Fibroblast of skin of right biceps (primary cell): ENCODE data around the gene PEX13.
"Not testable (repeated sequence)": the region's sequence is repeated elsewhere in the genome, so short reads cannot be mapped to it uniquely, and the experiment has no call there.

Experiments used
- DNase-seq: peaks from one replicate; pipeline ENCODE4 v3.0.0-alpha.2; 2013

PEX13 gene, protein sequence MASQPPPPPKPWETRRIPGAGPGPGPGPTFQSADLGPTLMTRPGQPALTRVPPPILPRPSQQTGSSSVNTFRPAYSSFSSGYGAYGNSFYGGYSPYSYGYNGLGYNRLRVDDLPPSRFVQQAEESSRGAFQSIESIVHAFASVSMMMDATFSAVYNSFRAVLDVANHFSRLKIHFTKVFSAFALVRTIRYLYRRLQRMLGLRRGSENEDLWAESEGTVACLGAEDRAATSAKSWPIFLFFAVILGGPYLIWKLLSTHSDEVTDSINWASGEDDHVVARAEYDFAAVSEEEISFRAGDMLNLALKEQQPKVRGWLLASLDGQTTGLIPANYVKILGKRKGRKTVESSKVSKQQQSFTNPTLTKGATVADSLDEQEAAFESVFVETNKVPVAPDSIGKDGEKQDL

GRCh38 chr2:61017556-61018317 is at the start of gene PEX13, which contains the start of gene PUS10:
TSS of gene PEX13 (plus strand) at chr2:61017720. CDS start at chr2:61017760, 40 bp downstream.
TSS of gene PUS10 (minus strand) at chr2:61018255. CDS start at chr2:61011890, 6,365 bp downstream.
- DNase-seq, result peak; percentile 75

DNA sequence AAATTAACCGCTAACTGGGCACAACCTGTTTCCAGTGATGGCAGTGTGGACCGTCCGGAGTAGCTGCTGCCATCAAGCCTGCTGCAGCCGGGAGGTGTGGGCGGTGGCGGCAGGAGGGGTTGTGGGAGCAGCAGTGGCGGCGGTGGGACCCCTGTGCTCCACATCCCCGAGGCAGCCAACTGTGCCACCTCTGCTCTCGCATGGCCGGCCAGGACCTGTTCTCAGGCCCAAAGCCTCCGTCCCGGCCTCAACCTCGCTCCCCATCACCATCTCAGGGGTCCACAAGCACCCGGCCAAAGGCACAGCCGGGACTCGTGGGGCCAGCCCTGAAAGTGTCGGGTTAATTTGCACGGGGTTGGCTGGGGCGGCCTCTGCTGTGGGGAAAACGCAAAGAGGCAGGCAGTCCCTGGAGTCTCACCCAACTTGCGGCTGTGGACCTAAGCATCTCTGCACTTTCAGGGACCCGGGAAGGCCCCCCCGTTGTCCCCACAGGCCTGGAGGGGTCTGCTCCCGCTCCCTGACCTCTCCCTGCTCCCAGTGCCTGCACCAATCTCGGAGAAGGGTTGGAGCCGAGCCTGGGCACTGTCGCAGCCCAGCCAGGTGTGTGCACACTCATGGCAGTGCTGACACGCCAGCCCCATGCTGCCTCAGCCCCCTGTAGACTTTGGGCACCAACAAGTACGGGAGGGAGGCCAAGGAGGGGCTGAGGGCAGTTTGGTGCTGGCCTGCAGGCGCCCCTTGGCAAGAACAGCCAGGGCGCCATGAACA is 44.4 kb upstream of the PEX13 start:
- no peak for DNase-seq

DNA sequence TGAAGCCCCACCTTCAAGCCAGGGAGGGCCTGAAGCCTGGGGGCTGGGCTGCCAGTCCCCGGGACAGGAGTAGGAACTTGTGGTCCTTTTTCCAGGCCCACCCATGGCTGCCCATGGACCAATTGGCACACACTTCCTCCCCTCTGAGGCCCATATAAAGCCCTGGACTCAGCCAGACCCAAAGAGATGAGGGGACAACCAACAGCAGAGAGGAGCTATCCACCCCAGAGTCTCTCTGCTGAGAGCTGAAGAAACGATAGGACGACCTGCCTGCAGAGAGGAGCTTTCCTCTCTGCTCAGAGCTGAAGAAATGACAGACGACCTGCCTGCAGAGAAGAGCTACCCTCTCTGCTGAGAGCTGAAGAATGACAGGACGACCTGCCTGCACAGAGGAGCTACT is 43.8 kb upstream of the PEX13 start:
- no peak for DNase-seq

DNA sequence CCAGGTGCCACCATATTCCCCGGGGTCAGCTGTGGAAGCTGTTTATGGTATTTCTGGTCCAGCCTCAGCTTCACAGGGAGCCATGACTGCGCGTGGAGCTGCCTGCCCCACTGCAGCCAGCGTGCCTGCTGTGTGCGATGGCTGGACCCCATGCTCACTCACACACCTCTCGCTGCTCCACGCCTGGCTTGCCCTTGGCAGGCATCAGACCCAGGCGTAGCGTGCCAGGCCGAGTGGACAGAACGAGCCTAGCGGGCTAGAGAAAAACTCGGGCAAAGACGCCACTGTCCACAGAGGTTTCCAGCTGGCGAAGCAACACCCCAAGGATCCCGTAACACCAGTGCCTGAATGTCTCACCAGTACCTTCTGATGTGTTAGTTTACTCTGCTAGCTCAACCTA is 42.9 kb upstream of the PEX13 start:
- DNase-seq, result no peak

GRCh38 chr2:60976256-60976850 is 41.2 kb upstream of the PEX13 start:
- DNase-seq, result no peak

- DNase-seq, result no peak
These were observed 40.5 kb upstream of the PEX13 start for GRCh38 chr2:60976875-60977561.

DNA sequence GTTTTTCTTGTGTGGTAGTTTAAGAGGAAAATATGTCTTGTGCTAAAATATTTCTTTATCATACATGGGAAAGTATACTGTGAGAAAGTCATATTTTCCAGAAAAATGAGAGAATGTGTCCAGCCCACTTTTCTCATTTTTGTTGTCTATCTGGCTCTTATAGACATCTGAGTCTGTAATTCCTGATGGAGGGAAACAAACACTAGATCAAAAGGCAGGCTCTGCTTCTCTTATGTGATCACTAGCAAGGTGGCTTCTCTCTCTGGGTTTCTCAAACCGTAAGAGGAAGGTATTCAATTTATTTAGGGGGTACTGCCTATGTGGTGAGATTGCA is 40.0 kb upstream of the PEX13 start:
- no peak for DNase-seq

DNA sequence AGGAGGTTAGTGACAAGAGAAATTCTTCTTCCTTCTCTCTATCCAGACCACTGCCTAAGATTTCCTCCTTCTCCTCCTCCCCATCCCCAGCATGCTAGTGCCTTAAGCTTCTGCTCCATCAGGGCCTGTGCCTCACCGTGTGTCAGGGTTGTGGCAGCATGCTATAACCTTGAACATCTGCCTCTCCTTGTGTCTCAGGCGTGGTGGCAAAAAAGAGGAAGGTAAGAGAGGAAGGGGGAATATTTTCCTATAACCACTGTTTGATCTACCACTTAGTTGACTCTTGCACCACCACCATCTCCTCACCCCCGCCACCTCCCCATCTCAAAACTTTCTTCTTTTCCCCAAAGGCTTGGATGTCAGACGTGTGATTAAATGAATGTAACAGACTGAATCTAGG is 38.3 kb upstream of the PEX13 start:
- DNase-seq, result no peak

- DNase-seq, result no peak
These were observed 37.3 kb upstream of the PEX13 start for GRCh38 chr2:60980071-60980815.

- not testable (repeated sequence) for DNase-seq
These were observed 35.5 kb upstream of the PEX13 start for GRCh38 chr2:60982066-60982465.

DNA sequence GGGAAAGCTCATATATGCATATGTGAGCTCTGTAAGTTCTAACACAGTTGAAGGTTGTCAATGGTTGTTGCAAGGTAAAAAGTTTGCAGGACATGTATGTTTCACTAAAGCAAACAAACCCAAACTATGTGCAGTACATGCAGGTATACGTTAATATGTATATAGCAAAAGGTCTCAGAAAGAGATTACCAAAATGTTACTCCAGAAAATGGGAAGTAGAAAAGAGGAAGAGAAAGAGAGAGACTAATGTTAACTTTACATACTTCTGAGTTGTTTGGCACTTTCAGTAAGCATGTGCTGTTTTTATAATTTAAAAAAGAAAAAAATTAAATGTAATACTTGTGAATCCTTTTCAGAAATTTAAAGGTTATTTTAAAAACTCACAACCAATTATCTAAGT is 32.8 kb upstream of the PEX13 start:
- no peak for DNase-seq

DNA sequence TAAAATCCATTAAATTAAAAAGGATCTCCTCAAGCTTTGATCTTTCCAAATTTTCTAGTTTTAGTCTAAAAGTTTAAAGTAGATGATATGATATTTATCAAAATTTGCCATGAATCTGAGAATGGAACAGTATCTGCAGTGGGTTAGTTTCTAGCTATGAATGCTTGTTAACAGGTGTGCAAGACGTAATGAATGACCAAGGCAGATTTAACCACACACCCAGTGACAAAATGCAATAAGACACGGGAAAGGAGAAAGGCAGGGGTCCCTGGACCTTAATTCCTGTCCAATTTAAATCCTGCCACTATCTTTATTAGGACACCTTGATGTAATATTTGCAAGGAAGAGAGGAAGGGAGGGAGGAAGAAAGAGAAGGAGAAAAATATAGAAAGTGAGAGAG is 30.5 kb upstream of the PEX13 start:
- DNase-seq, result no peak

GRCh38 chr2:60987656-60988055 is 29.9 kb upstream of the PEX13 start:
- not testable (repeated sequence) for DNase-seq

- DNase-seq, result no peak
These were observed 28.3 kb upstream of the PEX13 start for GRCh38 chr2:60989259-60989658.

- no peak for DNase-seq
These were observed 25.9 kb upstream of the PEX13 start for GRCh38 chr2:60991644-60992043.

GRCh38 chr2:60992985-60993392 is 24.5 kb upstream of the PEX13 start:
- no peak for DNase-seq

DNA sequence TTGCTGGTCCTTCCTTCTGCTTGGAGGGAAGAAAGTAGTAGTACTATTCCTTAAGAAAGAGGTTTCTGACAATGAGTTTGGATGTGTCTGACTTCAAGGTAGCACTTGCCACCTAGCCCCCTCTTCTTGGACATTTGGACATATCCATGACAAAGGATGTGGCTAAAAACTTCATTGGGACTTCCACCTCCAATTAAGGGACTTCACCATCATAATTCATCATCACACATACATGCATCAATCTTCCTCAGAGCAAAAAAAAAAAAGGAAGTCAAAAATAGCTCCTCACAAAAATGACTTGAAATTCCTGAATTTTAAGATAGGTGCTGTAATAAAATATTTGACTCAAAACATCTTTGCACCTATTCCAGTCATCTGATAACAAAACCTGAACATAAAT is 23.4 kb upstream of the PEX13 start:
- no peak for DNase-seq

- peak; percentile 43 for DNase-seq
These were observed 18.6 kb upstream of the PEX13 start for GRCh38 chr2:60998628-60999545.

GRCh38 chr2:61005736-61006135 is 11.8 kb upstream of the PEX13 start:
- DNase-seq, result no peak

- DNase-seq, result no peak
These were observed 10.9 kb upstream of the PEX13 start for GRCh38 chr2:61006486-61007105.
